Measurements from ENCODE around the gene FSIP1.

The FSIP1 gene

DNA sequence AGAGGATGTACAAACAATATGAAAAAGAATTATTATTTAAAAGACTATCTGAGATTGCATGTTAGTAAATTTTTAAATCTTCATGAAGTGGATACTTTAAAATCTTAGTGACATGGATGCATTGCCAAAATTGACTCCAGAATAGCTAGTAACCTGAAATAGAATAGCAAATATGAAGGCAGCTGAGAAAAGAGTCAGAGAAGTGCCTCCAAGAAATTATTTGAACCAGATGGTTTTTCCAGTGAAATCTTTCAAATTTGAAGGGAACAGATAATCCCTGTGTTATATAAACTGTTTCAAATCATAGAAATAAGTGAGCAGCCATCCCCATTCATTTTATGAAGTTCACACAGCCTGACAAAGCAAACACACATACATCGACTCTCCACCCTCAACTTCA is 29.6 kb downstream of the FSIP1 start:
- DNase-seq, result no peak

DNA sequence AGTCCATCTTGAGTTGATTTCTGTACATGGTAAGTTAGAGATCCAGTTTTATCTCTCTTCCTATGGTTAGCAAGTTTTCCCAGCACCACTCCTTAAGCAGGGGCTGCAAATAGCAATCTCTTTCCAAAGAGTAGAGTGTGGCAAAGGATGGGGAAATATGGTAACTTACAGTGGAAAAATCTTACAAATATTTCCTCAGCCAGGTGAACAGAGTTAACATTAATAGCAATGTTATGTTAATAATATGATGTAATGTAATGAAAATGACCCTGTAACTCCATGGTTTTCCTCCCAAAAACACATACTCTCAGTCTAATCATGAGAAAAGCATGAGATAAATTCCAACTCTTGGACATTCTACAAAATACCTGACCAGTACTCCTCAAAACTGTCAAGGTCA is 30.4 kb downstream of the FSIP1 start:
- no peak for DNase-seq

DNA sequence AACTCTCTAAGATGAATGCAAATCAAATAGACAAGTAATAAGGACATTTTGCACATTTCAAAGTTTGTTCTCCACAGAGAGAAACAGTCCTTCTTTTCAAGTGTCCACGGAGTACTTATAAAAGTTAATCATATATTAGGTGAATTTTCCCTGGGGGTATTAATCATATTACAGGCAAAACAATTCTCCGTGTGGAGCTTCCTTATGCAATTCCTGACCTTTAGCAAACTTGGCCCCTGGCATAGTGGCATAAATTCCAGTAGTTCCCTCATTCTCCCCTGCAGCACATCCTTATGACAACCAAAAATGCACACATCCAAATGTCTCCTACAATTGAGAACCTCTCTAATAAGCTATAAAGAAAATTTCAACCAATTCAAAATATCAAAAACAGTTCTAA is 34.4 kb downstream of the FSIP1 start:
- no peak for DNase-seq

GRCh38 chr15:39747326-39747725 is 35.3 kb downstream of the FSIP1 start:
- DNase-seq, result no peak

GRCh38 chr15:39746714-39747276 is 35.8 kb downstream of the FSIP1 start:
- DNase-seq, result no peak

DNA sequence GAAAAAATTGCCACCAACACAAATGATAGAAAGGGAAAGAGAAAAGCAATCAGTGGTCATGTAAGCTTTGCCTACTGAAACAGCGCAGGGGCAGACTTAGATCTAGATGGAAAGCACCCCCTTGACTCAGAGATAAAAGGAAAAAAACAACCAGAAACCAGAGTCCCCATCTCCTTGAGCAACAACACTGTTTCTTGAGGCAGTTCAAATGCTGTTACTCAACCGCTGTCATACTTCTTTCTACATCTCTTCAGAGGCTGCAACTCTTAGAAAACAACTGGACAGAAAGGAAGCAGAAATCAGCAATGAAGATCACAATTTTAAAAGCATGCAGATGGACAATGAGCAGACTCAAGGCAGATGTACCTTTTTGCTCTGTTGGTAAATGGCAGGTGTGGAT is 36.5 kb downstream of the FSIP1 start:
- no peak for DNase-seq

DNA sequence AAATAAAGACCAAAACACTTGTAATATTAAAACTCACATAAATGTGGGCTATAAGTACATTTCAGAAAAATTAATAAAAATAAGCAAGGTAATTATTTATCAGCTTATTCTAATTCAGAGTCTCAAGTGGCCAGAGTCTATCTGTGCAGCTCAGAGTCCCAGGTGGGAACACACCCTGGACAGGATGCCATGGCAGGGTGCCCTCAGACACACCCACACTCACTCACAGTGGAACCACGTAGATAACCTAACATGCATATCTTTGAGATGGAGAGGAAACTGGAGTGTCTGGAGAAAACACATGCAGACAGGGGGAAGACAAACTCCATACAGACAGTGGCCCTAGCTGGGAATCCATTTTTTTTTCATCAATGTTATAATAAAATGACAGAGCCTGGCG is 37.2 kb downstream of the FSIP1 start:
- DNase-seq, result no peak

- DNase-seq, result no peak
Observed at GRCh38 chr15:39744334-39745103, 38.1 kb downstream of the FSIP1 start.

DNA sequence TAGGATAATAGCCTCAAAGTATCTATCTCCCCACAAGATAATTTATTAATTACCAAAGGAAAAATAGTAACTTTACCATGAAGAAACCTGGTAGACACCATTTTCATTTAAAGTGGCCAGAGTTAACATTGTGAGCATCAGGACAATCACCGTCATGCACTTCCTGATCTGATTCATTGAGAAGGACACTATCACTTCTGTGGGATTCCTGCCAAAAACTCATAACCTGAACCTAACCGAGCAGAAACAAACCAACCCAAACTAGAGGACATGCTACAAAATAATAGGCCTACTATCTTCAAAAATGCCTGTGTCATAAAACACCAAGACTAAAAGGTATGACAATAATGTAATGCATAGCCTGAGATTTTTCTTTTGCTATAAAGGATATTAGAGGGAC is 39.0 kb downstream of the FSIP1 start:
- DNase-seq, result no peak

- no peak for DNase-seq
Observed at GRCh38 chr15:39741258-39741657, 41.4 kb downstream of the FSIP1 start.

- no peak for DNase-seq
Observed at GRCh38 chr15:39738998-39739397, 43.6 kb downstream of the FSIP1 start.

DNA sequence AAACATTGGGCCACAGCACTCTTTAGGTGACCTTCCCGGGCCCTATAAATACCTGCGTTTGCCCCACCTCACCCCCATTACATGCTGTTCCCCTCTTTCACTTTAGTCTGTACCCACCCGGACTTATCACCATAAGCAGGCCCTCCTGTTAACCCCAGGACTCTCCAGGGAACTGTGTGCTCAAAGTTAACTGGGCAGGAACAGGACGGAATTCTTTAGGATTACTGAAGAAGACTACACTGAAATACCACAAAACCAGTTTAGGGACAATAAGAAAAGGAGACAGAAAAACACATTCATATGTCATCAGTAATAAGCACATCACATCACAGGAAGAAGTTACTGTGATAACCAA is 45.5 kb downstream of the FSIP1 start:
- no peak for DNase-seq

DNA sequence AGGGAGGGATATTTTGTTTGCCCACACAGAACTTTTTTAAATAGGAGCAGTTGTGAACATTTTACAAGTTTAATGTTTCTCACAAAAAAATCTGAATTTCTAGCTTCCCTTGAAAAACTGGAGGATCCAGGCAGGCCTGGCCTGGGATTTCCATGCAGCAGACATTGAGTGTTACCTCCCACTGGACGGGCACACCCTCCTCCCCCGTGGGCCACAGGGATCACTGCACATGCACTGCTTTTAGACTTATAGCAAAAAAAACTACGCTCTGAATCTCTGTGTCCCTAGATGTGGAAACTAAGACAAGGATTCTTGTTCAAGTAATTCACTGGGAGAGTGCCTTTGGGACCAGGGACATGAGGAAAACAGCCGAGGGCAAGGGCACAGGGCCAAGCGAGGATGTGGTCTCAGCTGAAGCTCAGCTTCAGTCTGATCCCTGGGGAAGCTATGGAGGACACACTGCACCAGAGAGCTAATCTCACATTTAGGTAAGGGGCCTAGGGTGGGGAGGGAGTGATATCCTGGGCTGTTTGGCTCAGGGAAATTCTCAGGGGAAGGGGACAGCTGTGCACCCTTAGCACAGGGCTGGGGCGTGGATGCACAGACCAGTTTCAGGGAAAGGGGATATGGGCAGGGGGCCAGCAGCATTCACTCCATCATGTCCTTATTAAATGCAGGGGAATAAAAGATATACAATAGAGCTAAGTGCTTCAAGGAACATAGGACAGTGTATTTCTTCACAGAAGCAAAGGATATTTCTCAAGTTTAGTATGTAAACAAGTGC is 46.0 kb downstream of the FSIP1 start:
- no peak for DNase-seq

DNA sequence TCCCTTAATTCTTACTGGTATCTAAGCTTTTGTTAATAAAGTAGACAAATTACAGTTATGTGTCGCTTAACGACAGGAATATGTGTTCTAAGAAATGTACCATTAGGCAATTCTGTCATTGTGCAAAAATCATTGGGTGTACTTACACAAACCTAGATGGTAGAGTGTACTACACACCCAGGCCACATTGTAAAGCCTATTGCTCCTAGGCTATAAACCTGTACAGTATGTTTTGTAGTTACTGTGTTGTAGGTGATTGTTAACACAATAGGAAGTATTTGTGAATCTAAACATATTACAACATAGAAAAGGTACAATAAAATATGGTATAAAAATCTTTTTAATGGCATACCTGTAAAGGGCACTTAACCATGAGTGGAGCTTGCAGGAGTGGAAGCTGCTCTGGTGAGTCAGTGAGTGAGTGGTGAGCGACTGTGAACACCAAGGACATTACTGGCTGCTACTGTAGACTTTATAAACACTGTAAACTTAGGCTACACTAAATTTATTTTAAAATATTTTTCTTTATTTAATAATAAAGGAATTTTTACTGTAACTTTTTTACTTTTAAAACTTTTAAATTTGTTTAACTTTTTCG is 47.4 kb downstream of the FSIP1 start:
- DNase-seq, result no peak

DNA sequence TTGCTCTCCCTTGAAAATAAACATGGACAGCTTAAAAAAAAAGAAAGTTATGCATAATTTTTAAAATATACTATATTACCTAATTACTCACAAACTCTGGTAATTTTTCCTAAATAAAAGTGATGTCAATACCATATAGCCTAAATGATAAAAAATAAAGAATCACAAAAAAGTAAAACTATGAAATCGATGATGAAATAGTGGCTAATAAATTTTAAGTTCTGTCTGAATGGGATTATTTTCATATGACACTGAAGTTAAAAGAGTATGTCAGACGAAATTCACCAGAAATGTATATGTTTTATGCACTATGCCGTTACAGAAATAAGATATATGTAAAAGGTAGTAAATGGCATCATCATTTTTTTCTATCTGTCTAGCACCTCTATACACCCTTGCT is 51.4 kb downstream of the FSIP1 start:
- no peak for DNase-seq

- DNase-seq, result no peak
Observed at GRCh38 chr15:39730552-39730951, 52.1 kb downstream of the FSIP1 start.

DNA sequence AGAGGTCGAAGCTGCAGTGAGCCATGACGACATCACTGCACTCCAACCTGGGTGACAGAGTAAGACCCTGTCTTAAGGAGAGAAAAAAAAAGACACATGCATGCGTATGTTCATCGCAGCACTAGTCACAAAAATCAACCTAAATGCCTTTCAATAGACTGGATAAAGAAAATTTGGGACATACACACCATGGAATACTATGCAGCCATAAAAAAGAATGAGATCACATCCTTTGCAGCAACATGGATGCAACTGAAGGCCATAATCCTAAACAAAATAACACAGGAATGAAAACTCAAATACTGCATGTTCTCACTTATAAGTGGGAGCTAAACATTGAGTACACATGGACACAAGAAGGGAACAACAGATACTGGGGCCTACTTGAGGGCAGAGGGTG is 53.1 kb downstream of the FSIP1 start:
- no peak for DNase-seq

GRCh38 chr15:39728845-39729244 is 53.8 kb downstream of the FSIP1 start:
- no peak for DNase-seq

- DNase-seq, result no peak
Observed at GRCh38 chr15:39721893-39722292, 60.7 kb downstream of the FSIP1 start.

GRCh38 chr15:39720621-39721611 is 61.7 kb downstream of the FSIP1 start:
- no peak for DNase-seq

DNA sequence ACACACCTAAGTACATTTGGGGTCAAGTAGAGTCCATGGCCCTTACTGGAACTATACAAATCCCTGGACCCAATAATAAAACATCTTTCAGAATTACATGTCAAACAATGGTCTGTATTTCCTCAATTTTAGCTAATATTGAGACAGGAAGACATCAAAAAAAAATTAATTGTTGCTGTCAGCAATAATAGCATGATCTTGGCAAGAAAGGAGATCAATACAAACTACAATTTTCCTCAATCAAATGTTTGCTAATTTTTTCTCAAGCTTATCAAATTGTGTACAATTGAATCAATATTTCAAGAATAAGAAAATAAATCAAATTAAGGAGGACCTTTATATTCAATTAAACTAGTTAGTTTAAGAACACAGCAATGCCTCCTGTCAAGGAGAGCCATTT is 62.6 kb downstream of the FSIP1 start:
- DNase-seq, result no peak

- no peak for DNase-seq
Observed at GRCh38 chr15:39719109-39719508, 63.5 kb downstream of the FSIP1 start.

GRCh38 chr15:39717134-39717533 is 65.5 kb downstream of the FSIP1 start:
- DNase-seq, result no peak
